Cardiac muscle cell (in vitro differentiated cells and primary cell): Measurements from ENCODE around the gene PDF. TPM values are rescaled to one million over a fixed set of nuclear protein-coding genes. Genes with fewer than 3 reads are reported as not detected.
"Not testable (repeated sequence)": the region's sequence is repeated elsewhere in the genome, so short reads cannot be mapped to it uniquely, and the experiment has no call there.

ENCODE experiments used
- DNase-seq, 2 donors: peaks; one replicate each; pipeline versions ENCODE4 v3.0.0 to v3.0.0-alpha.2; 2010 to 2017; ENCODE audit warnings: low read depth in 1 of 2, low spot score in 1 of 2
- H3K27ac ChIP-seq: fragments of 200-600 bp; sonication (generic); 2 replicates; pipeline ENCODE4 v1.5.1; 2016
- H3K27me3 ChIP-seq: fragments of 200-600 bp; sonication (generic); 2 replicates; pipeline ENCODE4 v1.6.0; 2016; ENCODE audit warnings: control low read depth
- H3K36me3 ChIP-seq: fragments of 200-600 bp; sonication (generic); 2 replicates; pipeline ENCODE4 v1.5.1; 2016; ENCODE audit warnings: control low read depth
- H3K4me1 ChIP-seq: fragments of 200-600 bp; sonication (generic); 2 replicates; pipeline ENCODE4 v1.8.1; 2017; ENCODE audit warnings: low read depth, mild to moderate bottlenecking, mixed run types
- H3K4me3 ChIP-seq: fragments of 200-600 bp; sonication (generic); 2 replicates; pipeline ENCODE4 v1.5.1; 2016; ENCODE audit warnings: mild to moderate bottlenecking
- H3K9me3 ChIP-seq: fragments of 200-600 bp; sonication (generic); 2 replicates; pipeline ENCODE4 v1.5.1; 2017; ENCODE audit warnings: low read depth, mild to moderate bottlenecking, control low read depth
- CTCF ChIP-seq: IDR thresholded peaks from 2 replicates; pipeline ENCODE4 v1.5.1; 2012; ENCODE audit warnings: low read depth, mild to moderate bottlenecking, low read length
- polyA plus RNA-seq: library from polyadenylated mRNA; unstranded; fragments of >200 nt; fragmentation: Nextera tagmentation; extraction: Ambion mirVana; gene quantifications from 2 replicates; pipeline ENCODE4 v1.2.1, GENCODE V29; 2016
- total RNA-seq: library from RNA; depleted of rRNA; stranded (reverse); fragments of >200 nt; gene quantifications from 2 replicates; pipeline ENCODE4 v1.2.3, GENCODE V29; 2016

PDF gene
- total and polyA plus RNA-seq, 2 experiments from 2014 or later = 12.0 to 16.1 TPM

- no peak for DNase-seq
- no peaks in the 10 kb centered on the region for H3K9me3 ChIP-seq
- peaks cover 1% of the 10 kb centered on the region for H3K4me1 ChIP-seq
- H3K36me3 ChIP-seq = no peaks in the 10 kb centered on the region
- H3K27me3 ChIP-seq = no peaks in the 10 kb centered on the region
- no peak overlapping the region for H3K4me3 ChIP-seq
- H3K27ac ChIP-seq = no peak overlapping the region
- TF ChIP-seq CTCF = no peak
Observed at GRCh38 chr16:69307091-69307490, 23.3 kb downstream of the PDF start.

GRCh38 chr16:69306031-69306430, 24.4 kb downstream of the PDF start:
- no peak for DNase-seq
- TF ChIP-seq CTCF = no peak
- no peaks in the 10 kb centered on the region for H3K36me3 ChIP-seq
- no peaks in the 10 kb centered on the region for H3K4me1 ChIP-seq
- no peak overlapping the region for H3K27ac ChIP-seq
- H3K4me3 ChIP-seq = no peak overlapping the region
- no peaks in the 10 kb centered on the region for H3K27me3 ChIP-seq
- no peaks in the 10 kb centered on the region for H3K9me3 ChIP-seq

- Histone ChIP-seq H3K9me3 (no peaks in the 10 kb centered on the region), H3K4me1 (no peaks in the 10 kb centered on the region), H3K27me3 (no peaks in the 10 kb centered on the region), H3K27ac (no peak overlapping the region), H3K36me3 (peaks cover 3% of the 10 kb centered on the region), H3K4me3 (no peak overlapping the region)
- no peak for DNase-seq
- no peak for TF ChIP-seq CTCF
Observed at GRCh38 chr16:69302301-69302700, 28.1 kb downstream of the PDF start.

DNA sequence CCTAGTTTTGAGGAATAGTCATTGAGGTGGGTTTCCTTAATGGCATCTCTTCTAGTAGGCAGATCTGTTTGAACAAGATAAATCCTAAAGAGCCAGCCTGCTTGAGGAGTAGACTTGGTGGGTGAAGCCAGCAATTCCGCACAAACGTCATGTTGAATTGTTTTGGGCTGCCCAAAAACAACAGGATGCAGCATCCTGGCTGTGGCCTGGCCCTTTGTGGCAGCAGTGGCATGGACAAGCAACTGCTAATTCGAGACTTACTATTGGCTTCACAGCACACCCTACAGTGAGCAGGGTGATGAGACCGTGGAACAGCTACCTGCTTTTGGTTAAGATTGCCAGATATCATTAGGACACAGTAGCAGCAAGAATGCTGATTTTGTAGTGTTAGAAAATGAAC, 28.5 kb downstream of the PDF start:
- no peak for DNase-seq

GRCh38 chr16:69301187-69301586, 29.2 kb downstream of the PDF start:
- Histone ChIP-seq H3K27me3 (no peaks in the 10 kb centered on the region), H3K36me3 (peaks cover 3% of the 10 kb centered on the region), H3K4me1 (no peaks in the 10 kb centered on the region), H3K27ac (no peak overlapping the region), H3K4me3 (no peak overlapping the region), H3K9me3 (no peaks in the 10 kb centered on the region)
- no peak for TF ChIP-seq CTCF
- no peak for DNase-seq

More for the DNA sequence above, 28.5 kb downstream of the PDF start:
- no peaks in the 10 kb centered on the region for H3K9me3 ChIP-seq
- no peaks in the 10 kb centered on the region for H3K27me3 ChIP-seq
- no peak overlapping the region for H3K27ac ChIP-seq
- H3K4me3 ChIP-seq = no peak overlapping the region
- peaks cover 3% of the 10 kb centered on the region for H3K36me3 ChIP-seq
- H3K4me1 ChIP-seq = no peaks in the 10 kb centered on the region
- TF ChIP-seq CTCF = no peak

GRCh38 chr16:69298261-69298660, 32.1 kb downstream of the PDF start:
- H3K27ac ChIP-seq = no peak overlapping the region
- H3K4me1 ChIP-seq = no peaks in the 10 kb centered on the region
- no peak for TF ChIP-seq CTCF
- H3K27me3 ChIP-seq = no peaks in the 10 kb centered on the region
- no peak overlapping the region for H3K4me3 ChIP-seq
- H3K36me3 ChIP-seq = peaks cover 3% of the 10 kb centered on the region
- DNase-seq = no peak
- no peaks in the 10 kb centered on the region for H3K9me3 ChIP-seq

DNA sequence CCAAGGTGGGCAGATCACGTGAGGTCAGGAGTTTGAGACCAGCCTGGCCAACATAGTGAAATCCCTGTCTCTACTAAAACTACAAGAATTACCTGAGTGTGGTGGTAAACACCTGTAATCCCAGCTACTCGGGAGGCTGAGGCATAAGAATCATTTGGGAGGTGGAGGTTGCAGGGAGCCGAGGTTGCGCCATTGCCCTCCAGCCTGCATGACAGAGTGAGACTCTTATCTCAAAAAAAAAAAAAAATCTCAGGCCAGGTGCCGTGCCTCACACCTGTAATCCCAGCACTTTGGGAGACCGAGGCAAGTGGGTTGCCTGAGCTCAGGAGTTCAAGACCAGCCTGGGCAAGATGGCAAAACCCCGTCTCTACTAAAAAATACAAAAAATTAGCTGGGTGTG, 33.6 kb downstream of the PDF start:
- H3K4me3 ChIP-seq, H3K36me3 ChIP-seq, H3K27ac ChIP-seq, H3K9me3 ChIP-seq, DNase-seq, H3K4me1 ChIP-seq, H3K27me3 ChIP-seq: not testable (repeated sequence)
